RWPE2 (cell line): ENCODE results near the gene HEBP2.

Experiments used
- ATAC-seq: fragments of 200-7000 bp; cut with Tn5 transposase; 3 replicates; pipeline ENCODE4 v1.9.1; 2021; ENCODE audit warnings: low read depth
- DNase-seq: peaks from one replicate; pipeline ENCODE4 v3.0.0-alpha.2; 2020; ENCODE audit warnings: low spot score
- H3K27ac ChIP-seq: fragments of 450-650 bp; 2 replicates; pipeline ENCODE4 v1.5.1; 2017; ENCODE audit warnings: mild to moderate bottlenecking; ENCODE audit not compliant: poor library complexity, severe bottlenecking
- H3K27me3 ChIP-seq: fragments of 250-450 bp; sonication (Bioruptor Pico); 2 replicates; pipeline ENCODE4 v1.5.1; 2021; ENCODE audit warnings: mild to moderate bottlenecking, moderate library complexity; ENCODE audit not compliant: insufficient read depth, poor library complexity, severe bottlenecking
- H3K36me3 ChIP-seq: fragments of 250-450 bp; sonication (Bioruptor Pico); 2 replicates; pipeline ENCODE4 v1.5.1; 2020; ENCODE audit warnings: low read depth, mild to moderate bottlenecking, moderate library complexity
- H3K4me1 ChIP-seq: fragments of 250-450 bp; sonication (Bioruptor Pico); 2 replicates; pipeline ENCODE4 v1.5.1; 2021; ENCODE audit warnings: mild to moderate bottlenecking, moderate library complexity; ENCODE audit not compliant: insufficient read depth, poor library complexity, severe bottlenecking
- H3K4me3 ChIP-seq: fragments of 250-450 bp; sonication (Bioruptor Pico); 2 replicates; pipeline ENCODE4 v1.5.1; 2021; ENCODE audit warnings: mild to moderate bottlenecking, moderate library complexity; ENCODE audit not compliant: severe bottlenecking
- H3K9me3 ChIP-seq: fragments of 250-450 bp; sonication (Bioruptor Pico); 2 replicates; pipeline ENCODE4 v1.5.1; 2021; ENCODE audit warnings: mild to moderate bottlenecking, moderate library complexity; ENCODE audit not compliant: severe bottlenecking
- TF ChIP-seq, protein P1 (sequence below): fragments of 450-650 bp; IDR thresholded peaks from one replicate; pipeline ENCODE4 v1.5.1; 2017; ENCODE audit warnings: mild to moderate bottlenecking, moderate library complexity; ENCODE audit not compliant: poor library complexity, severe bottlenecking

HEBP2 gene

DNA sequence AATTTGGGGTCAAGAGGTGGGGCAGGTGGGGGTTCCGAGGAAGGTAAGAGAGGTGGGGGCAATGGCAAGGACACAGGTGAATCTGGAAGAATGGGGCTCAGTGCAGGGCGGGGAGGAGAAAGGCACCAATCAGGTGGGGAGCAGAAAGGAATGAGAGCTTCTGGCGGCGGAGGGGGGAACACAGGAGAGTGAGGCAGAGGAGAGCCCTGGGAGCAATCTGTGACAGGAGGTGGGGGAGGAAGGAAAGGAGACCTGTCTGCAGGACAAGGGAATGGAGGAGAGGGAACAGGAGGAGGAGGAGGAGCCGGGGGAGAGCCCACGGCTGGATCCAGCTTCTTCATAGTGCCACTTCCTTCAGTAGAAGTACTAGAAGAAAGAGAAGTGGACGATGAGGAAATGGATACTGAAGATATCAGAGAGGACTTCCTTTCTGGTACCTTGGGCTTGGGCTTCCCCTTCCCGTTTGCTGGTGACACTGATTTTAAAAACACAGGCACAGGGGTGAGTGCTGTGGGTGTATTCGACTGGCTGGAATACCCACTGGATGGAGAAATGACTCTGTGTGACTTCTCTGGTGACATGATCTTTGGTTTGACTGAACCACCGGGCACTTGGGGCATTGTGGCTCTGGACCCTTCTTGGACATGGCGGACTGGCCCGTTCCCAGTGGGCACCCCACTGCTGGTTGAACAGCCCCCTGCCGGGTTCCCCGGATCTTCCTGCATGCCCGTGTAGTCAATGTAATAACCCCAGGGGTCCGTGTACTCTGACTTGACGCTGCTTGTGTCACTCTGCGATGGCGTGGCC, 27.4 kb downstream of the HEBP2 start:
- ATAC-seq, result no peak
- TF ChIP-seq, protein P1, sequence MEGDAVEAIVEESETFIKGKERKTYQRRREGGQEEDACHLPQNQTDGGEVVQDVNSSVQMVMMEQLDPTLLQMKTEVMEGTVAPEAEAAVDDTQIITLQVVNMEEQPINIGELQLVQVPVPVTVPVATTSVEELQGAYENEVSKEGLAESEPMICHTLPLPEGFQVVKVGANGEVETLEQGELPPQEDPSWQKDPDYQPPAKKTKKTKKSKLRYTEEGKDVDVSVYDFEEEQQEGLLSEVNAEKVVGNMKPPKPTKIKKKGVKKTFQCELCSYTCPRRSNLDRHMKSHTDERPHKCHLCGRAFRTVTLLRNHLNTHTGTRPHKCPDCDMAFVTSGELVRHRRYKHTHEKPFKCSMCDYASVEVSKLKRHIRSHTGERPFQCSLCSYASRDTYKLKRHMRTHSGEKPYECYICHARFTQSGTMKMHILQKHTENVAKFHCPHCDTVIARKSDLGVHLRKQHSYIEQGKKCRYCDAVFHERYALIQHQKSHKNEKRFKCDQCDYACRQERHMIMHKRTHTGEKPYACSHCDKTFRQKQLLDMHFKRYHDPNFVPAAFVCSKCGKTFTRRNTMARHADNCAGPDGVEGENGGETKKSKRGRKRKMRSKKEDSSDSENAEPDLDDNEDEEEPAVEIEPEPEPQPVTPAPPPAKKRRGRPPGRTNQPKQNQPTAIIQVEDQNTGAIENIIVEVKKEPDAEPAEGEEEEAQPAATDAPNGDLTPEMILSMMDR, result no peak
- no peak overlapping the region for H3K4me3 ChIP-seq
- DNase-seq, result no peak
- H3K4me1 ChIP-seq, result no peaks in the 10 kb centered on the region
- H3K36me3 ChIP-seq, result peaks cover 11% of the 10 kb centered on the region
- no peaks in the 10 kb centered on the region for H3K27me3 ChIP-seq
- no peak overlapping the region for H3K27ac ChIP-seq
- H3K9me3 ChIP-seq, result no peaks in the 10 kb centered on the region

DNA sequence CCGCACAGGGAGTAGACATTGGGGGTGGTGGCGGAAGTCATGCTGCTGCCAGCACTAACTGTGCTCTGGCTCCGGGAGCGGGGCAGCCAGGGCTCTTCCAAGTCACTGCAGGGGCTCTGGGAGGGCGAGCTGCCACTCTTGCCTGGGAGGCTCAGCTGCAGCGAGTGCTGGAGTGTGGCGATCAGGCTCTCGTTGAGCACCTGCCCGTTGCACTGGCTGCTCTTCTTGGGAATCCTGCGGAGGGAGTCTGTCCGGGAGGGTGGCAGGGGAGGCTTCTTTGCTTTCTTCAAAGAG, 28.0 kb downstream of the HEBP2 start:
- no peaks in the 10 kb centered on the region for H3K9me3 ChIP-seq
- H3K27ac ChIP-seq, result no peak overlapping the region
- no peaks in the 10 kb centered on the region for H3K27me3 ChIP-seq
- DNase-seq (no peak), ATAC-seq (no peak)
- H3K4me1 ChIP-seq, result no peaks in the 10 kb centered on the region
- peaks cover 11% of the 10 kb centered on the region for H3K36me3 ChIP-seq
- TF ChIP-seq, protein P1, result no peak
- no peak overlapping the region for H3K4me3 ChIP-seq

DNA sequence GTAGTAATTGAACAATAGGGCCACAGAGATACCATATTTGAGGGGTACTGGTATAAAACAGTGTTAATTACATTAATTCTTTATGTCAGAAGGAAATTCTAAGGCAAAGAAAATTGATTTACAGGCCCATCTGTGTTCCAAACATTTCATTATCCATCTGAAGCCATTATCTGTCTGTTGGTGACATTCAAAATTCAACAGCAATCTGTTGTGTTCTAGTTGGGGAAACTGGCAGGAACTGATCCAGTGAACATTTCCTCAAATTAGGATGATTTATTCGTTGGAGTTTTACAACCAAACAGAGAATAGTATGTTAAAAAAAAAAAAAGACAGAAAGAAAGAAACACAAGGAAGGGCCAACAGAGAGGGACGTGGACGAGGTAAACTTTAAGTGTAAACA, 30.1 kb downstream of the HEBP2 start:
- peaks cover 7% of the 10 kb centered on the region; the same call in 1 of the 2 replicates for H3K36me3 ChIP-seq
- H3K27ac ChIP-seq, result no peak overlapping the region
- H3K4me1 ChIP-seq, result no peaks in the 10 kb centered on the region
- H3K27me3 ChIP-seq, result no peaks in the 10 kb centered on the region
- TF ChIP-seq, protein P1, result no peak
- DNase-seq, result no peak
- ATAC-seq, result no peak
- no peaks in the 10 kb centered on the region for H3K9me3 ChIP-seq
- no peak overlapping the region for H3K4me3 ChIP-seq

DNA sequence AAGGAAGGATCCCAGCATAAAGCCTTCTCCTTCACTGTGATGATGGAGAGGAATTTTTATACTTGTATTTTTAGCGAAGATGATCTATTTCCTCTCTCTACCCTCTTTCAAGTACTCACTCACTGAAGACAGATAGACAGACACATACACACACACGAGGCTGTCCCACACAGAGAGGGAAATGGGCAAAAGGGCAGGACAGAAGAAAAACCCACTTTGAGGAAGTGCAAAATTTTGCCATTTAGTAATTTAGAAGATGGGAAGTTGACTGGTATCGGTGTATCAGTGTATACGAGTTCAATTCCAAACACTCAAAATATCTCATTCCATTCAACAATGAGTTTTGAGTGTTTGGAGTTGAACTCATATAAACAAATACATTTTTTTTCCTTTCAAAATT, 30.9 kb downstream of the HEBP2 start:
- DNase-seq, result no peak
- no peak overlapping the region for H3K4me3 ChIP-seq
- no peaks in the 10 kb centered on the region for H3K9me3 ChIP-seq
- H3K27ac ChIP-seq, result no peak overlapping the region
- no peaks in the 10 kb centered on the region for H3K27me3 ChIP-seq
- no peak for ATAC-seq
- H3K4me1 ChIP-seq, result no peaks in the 10 kb centered on the region
- H3K36me3 ChIP-seq, result 0 out of 2 replicates have a peak, but pooled peaks cover 3% of the 10 kb centered on the region
- TF ChIP-seq, protein P1, result no peak

DNA sequence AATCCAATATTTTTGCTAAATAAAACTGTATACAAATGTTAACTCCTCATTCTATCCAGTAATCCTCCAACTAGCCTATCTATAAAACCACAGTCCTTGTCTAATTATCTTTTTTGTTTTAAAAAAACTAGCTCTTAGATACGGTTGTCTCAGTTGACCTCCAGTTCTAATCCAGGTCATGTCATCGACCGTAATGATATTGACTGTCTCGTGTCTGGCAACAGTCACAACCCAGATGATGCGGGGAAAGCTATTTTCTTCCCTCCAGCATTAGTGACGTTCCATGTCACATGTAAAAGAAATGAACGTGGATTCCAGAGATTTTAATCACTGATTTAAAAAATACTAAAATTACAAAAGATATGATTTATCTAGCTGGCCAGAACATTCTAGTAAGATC, 35.5 kb downstream of the HEBP2 start:
- Histone ChIP-seq H3K4me1 (no peaks in the 10 kb centered on the region), H3K27me3 (no peaks in the 10 kb centered on the region), H3K9me3 (no peaks in the 10 kb centered on the region), H3K27ac (no peak overlapping the region), H3K36me3 (0 out of 2 replicates have a peak, but pooled peaks cover 3% of the 10 kb centered on the region), H3K4me3 (no peak overlapping the region)
- TF ChIP-seq, protein P1, result no peak
- no peak for ATAC-seq
- no peak for DNase-seq
